ENCODE data around the gene DOCK7. TPM values are rescaled to one million over a fixed set of nuclear protein-coding genes. Genes with fewer than 3 reads are reported as not detected.
"Not testable (repeated sequence)": the region's sequence is repeated elsewhere in the genome, so short reads cannot be mapped to it uniquely, and the experiment has no call there.

DOCK7 gene
- total RNA-seq, 1 donor from 2014 or later: 67.9 TPM

DNA sequence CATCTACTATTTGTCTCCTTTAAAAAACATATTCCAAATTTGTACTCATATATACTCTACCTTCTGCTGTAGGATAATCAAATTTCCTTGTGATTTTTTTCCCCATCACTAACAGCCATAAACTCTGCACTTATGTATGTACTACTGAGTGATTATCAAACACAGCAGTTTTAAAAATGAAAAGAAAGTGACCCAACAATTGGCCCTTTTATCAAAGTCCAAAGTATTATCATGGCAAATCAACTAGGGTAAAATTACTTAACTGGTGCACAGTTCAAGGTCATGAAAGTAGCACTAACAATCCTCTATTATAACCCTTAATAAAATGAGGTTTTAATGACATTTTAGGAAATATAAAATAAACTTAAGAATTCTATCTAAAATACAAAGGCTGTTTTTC, 79.3 kb downstream of the DOCK7 start:
- no peak for DNase-seq

DNA sequence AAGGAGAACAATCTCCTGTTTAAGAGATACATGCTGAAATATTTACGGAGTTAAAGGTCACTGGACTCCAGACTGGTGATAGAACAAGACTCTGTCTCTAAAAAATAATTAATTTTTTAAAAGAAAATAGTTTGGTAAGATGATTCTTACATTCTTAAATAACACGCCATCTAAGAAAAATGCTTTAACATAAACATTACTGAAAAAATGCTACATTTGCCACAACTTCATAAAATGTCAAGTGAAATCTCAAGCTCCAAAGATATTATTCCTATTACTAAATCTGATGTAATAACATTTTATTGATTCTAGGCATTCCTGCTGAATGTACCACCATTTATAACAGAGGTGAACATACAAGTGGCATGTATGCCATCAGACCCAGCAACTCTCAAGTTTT, 86.7 kb downstream of the DOCK7 start:
- DNase-seq: no peak

DNA sequence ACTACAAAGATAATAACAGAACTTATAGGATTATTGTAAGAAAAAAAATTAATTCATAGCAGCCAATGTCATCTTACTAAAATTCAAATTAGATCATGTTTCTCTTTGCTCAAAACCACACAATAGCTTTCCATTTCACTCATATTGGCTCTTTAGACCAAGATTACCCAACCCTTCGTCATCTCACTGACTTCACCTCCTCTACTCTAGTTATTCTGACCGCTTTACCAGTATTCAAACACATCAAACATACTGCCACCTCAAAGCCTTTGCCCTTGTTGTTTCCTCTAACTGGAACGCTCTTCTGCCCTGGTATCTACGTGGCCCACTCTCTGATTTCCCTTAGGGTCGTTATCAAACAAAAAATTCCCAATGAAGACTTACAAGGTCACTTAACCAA, 89.1 kb downstream of the DOCK7 start:
- DNase-seq: no peak

DNA sequence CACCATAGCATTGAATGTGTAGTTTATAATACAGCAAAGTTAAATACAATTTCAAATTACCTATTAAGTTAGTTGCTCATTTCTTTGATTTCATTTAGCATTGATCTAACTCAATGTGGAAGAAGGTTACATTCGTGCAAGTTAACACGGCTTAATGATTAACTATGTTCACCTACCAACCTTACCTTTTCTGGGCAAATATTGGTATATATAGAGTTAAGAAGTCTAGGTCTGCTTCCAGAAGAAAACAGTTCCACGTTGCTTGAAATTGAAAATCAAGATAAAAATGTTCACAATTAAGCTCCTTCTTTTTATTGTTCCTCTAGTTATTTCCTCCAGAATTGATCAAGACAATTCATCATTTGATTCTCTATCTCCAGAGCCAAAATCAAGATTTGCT, 90.9 kb downstream of the DOCK7 start, which contains the start of gene ANGPTL3:
TSS of gene ANGPTL3 (plus strand) at position 240 of the 400 bp plus-strand sequence. CDS start at position 287, 47 bp downstream.
- no peak for DNase-seq

DNA sequence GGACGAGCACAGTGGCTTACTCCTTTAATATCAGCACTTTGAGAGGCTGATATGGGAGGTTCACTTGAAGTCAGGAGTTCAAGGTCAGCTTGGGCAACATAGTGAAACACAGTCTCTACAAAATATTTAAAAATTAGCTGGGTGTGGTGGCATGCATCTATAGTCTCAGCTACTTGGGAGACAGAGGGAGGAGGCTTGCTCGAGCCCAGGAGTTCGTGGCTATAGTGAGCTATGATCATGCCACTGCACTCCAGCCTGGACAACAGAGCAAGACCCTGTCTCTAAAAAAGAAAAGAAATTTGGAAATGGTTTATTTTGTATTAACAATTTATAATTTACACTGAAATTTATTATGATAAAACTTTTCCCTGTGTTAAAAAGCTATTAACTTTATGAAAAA, 92.5 kb downstream of the DOCK7 start:
- no peak for DNase-seq

DNA sequence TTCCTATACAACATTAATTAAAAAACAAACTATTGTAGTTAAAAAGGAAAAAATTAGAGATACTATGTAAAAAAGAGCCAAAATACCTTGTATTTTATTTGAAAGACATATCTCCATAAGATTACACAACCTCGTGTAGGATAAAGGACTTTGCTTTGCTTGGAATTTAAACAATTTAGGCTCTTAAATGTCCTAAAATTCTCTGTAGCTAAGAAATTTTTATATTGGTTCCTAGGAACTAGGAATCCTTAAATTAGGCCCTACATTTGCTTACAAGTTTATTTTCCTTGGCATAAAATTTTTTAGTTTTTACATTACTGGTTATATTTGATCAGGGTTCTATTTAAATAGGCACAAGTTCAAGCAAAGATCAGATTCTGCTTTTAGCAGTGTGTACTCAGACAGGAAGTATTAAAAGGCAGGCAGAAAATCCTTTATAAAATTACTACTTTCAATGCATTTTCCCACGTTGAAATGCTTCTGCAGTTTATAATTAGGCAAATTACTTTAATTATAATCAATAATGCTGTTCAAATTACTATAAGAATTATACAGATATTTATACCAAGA, 94.3 kb downstream of the DOCK7 start:
- no peak for DNase-seq

DNA sequence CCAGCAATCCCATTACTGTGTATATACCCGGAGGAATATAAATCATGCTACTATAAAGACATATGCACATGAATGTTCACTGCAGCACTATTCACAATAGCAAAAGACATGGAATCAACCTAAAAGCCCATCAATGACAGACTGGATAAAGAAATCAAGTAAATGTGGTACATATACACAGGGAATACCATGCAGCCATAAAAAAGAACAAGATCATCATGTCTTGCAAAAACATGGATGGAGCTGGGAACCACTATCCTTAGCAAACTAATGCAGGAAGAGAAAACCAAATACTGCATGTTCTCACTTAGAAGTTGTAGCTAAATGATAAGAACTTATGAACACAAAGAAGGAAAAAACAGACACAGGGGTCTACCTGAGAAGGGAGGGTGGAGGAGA, 97.2 kb downstream of the DOCK7 start:
- no peak for DNase-seq

DNA sequence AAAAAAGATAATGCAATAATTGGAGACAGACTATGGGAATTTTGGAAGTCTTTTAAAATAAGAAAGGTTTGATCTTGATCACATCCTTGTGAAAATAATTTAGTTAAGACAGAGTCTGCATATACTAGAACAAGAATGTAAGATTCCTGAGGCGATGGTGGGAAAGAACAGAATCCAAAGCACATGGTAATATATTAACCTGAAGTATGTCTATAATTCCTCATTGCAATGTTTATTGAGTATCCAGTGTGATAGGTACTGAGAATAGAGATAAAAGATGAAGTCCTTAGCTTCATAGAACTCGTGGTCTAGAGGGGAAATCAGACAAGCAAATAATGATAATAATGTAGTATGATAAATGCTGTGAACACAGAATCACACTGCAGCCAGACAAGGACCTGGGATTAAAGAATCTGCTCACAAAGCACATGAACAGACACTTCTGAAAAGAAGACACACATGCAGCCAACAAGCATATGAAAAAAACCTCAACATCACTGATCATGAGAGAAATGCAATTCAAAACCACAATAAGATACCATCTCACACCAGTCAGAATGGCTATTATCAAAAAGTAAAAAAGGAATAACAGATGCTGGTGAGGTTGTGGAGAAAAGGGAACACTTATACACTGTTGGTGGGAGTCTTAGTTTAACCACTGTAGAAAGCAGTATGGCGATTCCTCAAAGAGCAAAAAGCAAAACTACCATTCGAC, 97.8 kb downstream of the DOCK7 start:
- no peak for DNase-seq

DNA sequence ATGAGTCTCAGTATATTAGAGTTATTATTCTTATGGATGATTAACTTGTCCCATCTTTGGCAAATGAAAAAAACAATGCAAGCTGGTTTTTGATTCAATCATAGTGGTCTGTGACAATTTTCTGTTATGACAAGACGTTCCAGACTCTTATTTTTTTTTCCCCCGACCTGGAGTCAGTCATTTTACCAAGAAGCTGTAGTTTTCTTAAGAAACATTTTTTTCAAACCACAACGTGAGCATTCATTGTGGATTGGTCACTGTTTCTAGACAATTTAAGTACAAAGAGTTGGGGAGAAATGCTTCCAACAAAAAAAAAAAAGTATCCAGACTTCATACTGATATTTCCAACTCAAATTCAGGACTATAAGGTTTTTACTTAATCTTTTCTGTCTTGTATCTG, 98.9 kb downstream of the DOCK7 start:
- no peak for DNase-seq

DNA sequence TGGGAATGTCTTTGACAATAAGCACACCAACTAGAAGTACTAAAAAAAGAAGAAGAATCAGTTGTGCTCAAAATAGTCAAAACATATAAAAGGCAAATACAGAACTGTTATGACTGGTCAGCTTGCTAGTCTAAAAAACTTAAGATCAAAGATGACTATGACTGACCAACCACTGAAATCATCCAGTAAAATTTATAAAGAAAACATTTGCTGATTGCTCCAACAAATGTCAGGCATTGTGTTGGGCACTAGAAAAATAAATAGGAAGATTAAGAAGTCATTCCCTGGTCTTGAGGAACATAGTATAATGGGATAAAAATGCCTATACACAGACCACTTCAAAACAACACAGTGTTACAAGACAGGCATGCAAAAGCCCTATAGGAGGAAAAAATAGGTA, 100.2 kb downstream of the DOCK7 start:
- DNase-seq: no peak

DNA sequence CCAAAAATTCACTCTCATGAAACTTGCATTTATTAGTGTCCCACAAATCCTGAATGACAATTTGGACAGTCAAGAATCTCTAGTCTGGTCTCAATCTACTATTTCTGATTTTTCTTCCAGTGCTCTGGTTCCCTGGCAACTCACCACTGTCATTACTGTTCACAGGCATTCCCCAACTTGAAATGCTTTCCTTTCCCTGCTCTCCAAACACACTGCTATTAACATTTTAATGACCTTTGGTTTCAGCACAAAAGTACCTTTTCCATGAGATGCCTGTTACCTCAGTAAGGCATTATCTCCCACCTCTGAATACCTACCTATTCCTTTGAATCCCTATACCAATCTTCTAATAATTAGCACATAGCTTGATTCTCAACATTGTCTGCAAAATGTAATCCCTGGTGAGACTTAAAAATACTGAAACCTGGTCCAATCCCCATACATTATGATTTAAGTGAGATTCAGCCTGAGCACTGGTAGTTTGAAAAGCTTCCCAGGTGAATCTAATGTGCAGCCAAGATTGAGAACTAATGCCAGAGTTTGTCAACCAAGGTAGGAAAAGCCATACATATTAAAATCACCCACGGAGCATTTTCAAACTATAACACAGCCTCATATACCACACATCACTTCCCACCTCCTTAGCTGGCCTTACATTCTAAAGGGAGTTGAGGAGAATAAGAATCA, 102.6 kb downstream of the DOCK7 start:
- DNase-seq: no peak

DNA sequence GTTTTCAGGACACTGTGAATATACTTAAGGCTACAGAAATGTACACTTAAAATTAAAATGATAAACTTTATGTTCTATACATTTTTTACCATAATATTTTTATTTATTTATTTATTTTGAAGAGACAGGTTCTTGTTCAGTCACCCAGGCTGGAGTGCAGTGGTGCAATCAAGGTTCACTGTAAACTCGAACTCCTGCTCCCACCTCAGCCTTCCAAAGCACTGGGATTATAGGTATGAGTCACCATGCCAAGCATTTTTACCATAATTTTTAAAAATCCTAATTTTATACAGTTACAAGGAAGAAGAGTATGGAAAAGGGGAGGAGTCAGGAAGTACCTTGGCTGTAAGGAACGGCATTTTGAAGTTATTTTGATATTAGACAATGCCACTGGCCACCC, 114.5 kb downstream of the DOCK7 start:
- no peak for DNase-seq

DNA sequence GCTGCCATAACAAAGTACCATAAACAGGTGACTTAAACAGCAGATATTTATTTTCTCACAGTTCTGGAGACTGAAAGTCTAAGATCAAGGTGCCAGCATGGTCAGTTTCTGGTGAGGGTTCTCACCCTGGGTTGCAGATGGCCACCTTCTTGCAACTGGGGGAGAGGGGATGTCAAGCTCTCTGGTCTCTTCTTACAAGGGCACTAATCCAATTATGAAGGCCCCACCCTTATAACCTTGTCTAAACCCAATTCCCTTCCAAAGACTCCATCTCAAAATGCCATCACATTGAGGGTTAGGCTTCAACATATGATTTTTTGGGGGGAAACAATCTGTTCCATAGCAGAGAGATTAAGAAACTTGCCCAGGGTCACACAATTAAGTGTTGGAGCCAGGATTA, 115.7 kb downstream of the DOCK7 start:
- DNase-seq: no peak

DNA sequence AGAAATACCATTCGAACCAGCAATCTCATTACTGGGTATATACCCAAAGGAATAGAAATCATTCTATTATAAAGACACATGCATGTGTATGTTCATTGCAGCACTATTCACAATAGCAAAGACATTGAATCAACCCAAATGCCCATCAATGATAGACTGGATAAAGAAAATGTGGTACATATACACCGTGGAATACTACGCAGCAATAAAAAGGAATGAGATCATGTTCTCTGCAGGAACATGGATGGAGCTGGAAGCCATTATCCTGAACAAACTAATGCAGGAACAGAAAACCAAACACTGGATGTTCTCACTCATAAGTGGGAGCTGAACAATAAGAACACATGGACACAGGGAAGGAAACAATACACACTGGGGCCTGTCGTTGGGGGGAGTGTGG, 116.7 kb downstream of the DOCK7 start:
- not testable (repeated sequence) for DNase-seq

DNA sequence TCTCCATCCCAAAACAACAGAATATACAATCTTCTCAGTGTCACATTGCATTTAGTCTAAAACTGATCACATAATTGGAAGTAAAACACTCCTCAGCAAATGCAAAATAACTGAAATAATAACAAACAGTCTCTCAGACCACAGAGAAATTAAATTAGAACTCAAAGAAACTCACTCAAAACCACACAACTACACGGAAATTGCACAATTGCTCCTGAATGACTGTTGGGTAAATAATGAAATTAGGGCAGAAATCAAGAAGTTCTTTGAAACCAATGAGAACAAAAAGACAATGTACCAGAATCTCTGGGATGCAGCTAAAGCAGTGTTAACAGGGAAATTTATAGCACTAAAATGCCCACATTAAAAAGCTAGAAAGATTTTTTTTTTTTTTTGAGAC, 120.3 kb downstream of the DOCK7 start:
- DNase-seq: not testable (repeated sequence)

DNA sequence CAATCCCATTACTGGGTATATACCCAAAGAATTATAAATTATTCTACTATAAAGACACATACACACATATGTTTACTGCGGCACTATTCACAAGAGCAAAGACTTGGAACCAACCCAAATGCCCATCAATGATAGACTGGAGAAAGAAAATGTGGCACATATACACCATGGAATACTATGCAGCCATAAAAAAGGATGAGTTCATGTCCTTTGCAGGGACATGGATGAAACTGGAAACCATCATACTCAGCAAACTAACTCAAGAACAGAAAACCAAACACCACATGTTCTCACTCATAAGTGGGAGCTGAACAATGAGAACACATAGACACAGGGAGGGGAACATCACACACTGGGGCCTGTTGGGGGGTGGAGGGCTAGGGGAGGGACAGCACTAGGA, 121.0 kb downstream of the DOCK7 start:
- DNase-seq: not testable (repeated sequence)

DNA sequence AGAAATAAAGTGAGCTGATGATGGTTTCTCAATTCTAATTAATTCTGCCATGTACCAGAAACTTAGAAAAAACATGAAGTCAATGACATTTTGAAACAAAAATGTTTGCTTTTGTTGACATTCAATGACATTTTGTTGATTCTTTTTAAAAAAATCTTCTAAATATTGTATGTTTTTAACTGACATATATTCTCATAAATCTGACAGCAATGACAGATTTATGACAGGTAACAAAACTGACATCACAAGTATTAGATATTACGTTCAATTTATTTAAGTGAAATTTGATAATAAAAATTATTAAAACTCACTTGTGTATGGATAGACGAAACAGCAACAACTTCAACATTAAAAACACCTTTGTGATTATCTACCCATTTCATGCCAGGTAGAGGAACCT, 126.9 kb downstream of the DOCK7 start:
- no peak for DNase-seq

DNA sequence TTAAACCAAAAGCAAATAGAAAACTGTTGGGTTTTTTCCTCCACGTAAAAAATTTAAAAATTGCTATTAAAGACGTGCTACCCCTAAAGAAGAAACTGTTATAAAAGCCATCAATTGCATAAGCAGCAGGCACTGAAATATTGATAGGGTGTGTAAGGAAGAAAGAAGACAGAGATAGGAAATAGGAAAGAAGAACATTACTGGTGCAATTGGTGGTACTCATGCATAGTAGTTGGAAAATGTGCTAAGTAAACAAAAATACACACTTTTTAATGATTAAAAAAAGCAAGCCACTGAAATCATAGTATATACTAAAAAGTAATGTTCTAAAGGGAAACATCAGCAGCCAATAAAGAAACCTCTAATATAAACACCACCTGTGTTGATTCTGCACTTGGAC, 143.6 kb downstream of the DOCK7 start:
- DNase-seq: no peak

DNA sequence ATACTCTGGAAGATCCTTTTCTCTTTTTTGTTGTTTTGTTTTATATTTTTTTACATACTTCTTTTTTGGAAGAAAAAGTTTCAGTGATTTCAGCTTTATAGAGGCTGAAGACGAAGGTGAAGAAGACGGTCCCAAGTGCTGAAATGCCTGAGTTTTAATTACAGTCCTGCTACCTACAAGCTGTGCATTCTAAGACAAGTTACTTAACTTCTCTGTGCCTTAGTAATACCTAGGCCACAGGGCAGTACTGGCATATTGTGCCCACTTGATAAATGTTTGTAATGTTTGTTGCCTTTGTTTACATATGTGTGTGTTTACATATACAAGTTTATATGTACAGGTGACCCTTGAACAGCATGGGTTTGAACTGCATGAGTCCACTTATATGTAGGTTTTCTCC, 147.1 kb downstream of the DOCK7 start:
- DNase-seq: no peak

DNA sequence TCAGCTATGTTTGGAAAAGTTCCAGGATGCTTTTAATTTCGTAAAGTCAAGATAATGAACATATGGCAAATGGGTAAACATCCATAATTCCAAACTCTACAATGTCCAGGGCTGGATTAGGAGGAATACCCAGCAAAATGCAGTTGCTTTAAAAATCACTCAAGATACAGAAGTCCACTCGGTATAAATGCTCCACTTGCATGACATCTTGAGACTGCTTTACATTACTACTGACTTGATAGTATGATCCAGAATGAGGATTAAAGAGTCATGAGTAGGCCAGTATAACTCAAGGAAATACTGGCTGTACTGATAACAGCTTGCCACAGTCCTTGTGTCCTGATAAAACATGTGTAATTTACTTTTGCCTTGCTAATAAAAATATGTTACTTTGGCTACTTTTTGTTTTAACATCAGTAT, 149.1 kb downstream of the DOCK7 start:
- no peak for DNase-seq

DNA sequence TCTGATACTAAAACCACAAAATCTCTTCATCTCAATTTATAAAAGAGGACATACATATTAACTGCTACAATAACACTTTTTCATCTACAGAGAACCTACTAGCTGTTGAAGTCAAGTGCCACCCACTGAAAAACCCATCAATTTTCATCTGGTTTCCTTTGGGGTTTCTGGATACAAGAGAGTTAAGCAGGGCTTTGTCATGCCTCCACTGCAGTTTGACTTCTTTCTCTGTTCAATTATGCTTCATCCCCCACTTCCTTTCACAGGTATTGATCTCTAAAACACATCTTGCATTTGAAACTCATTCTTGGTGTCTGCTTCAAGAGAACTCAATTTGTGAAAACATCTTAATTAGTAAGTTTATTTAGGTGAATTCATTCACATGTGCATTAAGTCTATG, 151.3 kb downstream of the DOCK7 start:
- DNase-seq: no peak

DNA sequence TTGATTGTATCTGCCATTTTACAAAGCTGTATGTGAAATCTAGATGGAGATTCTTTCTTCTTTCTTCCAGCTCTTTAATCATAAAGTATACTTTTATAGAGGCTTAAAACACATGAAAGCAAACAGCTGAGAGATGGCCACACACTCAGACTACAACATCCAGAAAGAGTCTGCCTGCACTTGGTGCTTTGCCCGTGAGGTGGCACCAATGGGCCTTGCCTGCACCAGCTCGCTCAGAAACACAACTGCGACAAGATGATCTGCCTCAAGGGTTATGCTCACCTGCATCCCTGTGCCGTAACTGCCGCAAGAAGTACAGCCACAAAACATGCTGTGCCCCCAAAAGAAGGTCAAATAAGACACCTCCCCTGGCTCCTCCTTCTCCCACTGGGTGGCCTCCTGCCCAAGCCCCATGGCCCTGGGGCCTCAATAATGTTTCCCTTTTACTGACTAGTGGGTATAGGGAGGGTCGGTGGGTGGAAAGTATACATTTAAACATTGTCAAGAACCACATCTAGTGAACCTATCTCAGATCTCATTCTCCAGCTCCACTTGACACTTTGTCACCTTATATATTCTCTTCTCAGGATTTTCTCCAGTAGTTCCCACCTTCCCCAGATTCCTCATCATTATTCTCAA, 157.6 kb downstream of the DOCK7 start:
- DNase-seq: peak; percentile 54

DNA sequence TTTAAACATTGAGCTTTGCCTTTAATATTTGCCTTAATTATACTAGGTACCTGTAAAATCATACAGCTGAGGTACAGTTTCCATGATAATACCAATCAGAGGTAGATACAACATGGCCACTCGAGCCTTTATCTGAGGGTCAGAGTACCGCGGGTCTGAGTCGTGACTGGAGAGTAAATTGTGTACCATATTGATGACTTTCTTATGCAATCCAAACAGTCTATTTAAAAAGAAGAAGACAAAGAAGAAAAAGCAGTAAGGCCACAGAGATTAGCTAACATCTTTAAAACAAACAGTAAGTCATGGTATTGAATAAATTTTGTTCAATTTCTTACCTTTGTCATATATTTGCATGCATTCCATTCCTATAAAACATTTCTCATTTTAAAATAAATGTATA, 159.0 kb downstream of the DOCK7 start:
- no peak for DNase-seq

Data from tongue (tissue), 2 donors.